H9 (cell line): ENCODE measurements around the gene USP43. TPM values are rescaled to one million over a fixed set of nuclear protein-coding genes. Genes with fewer than 3 reads are reported as not detected.

ENCODE experiments used
- DNase-seq: peaks from one replicate; pipeline ENCODE4 v3.0.0-alpha.2; 2017
- H2AFZ ChIP-seq: one replicate; pipeline ENCODE4 v1.6.1; 2013; ENCODE audit warnings: mild to moderate bottlenecking, low read length, control low read depth, moderate library complexity
- H2AK5ac ChIP-seq: 2 replicates; pipeline ENCODE4 v1.6.1; 2013; ENCODE audit warnings: low read length, control low read depth, mixed read lengths; ENCODE audit not compliant: insufficient read length
- H2BK120ac ChIP-seq: one replicate; pipeline ENCODE4 v1.6.1; 2013; ENCODE audit warnings: low read depth, mild to moderate bottlenecking, low read length, control low read depth, inconsistent platforms; ENCODE audit not compliant: poor library complexity, severe bottlenecking
- H2BK12ac ChIP-seq: 2 replicates; pipeline ENCODE4 v1.6.1; 2013; ENCODE audit warnings: low read length, control low read depth, mixed read lengths, low read depth; ENCODE audit not compliant: insufficient read length
- H2BK15ac ChIP-seq: 2 replicates; pipeline ENCODE4 v1.6.1; 2013; ENCODE audit warnings: low read depth, low read length, control low read depth
- H2BK20ac ChIP-seq: one replicate; pipeline ENCODE4 v1.6.1; 2013; ENCODE audit warnings: low read depth, mild to moderate bottlenecking, low read length, control low read depth, inconsistent platforms; ENCODE audit not compliant: poor library complexity, severe bottlenecking
- H2BK5ac ChIP-seq: 2 replicates; pipeline ENCODE4 v1.6.1; 2013; ENCODE audit warnings: low read length, control low read depth, mixed read lengths; ENCODE audit not compliant: insufficient read length
- H3K14ac ChIP-seq: 2 replicates; pipeline ENCODE4 v1.6.1; 2013; ENCODE audit warnings: low read length, control low read depth; ENCODE audit not compliant: insufficient read depth
- H3K18ac ChIP-seq: 2 replicates; pipeline ENCODE4 v1.6.1; 2013; ENCODE audit warnings: low read depth, mild to moderate bottlenecking, mixed read lengths, low read length, control low read depth; ENCODE audit not compliant: insufficient read length
- H3K23ac ChIP-seq: 2 replicates; pipeline ENCODE4 v1.6.1; 2013; ENCODE audit warnings: low read length, control low read depth, mixed read lengths, low read depth; ENCODE audit not compliant: insufficient read length
- H3K23me2 ChIP-seq: 2 replicates; pipeline ENCODE4 v1.6.1; 2013; ENCODE audit warnings: low read depth, mild to moderate bottlenecking, mixed read lengths, low read length, control low read depth; ENCODE audit not compliant: insufficient read length, poor library complexity, severe bottlenecking
- H3K27ac ChIP-seq: 2 replicates; pipeline ENCODE4 v1.5.1; 2013; ENCODE audit warnings: low read length, control low read depth, mixed read lengths, low read depth; ENCODE audit not compliant: insufficient read length
- H3K27me3 ChIP-seq: 2 replicates; pipeline ENCODE4 v1.6.1; 2013; ENCODE audit warnings: low read length, control low read depth, inconsistent platforms; ENCODE audit not compliant: insufficient read depth
- H3K4ac ChIP-seq: 2 replicates; pipeline ENCODE4 v1.6.1; 2013; ENCODE audit warnings: low read depth, mild to moderate bottlenecking, control low read depth, inconsistent platforms, low read length, moderate library complexity
- H3K4me1 ChIP-seq: 2 replicates; pipeline ENCODE4 v1.6.1; 2013; ENCODE audit warnings: low read length, control low read depth, inconsistent platforms; ENCODE audit not compliant: insufficient read depth
- H3K4me2 ChIP-seq: 2 replicates; pipeline ENCODE4 v1.6.1; 2013; ENCODE audit warnings: low read length, control low read depth, mixed read lengths; ENCODE audit not compliant: insufficient read length, insufficient read depth
- H3K56ac ChIP-seq: 2 replicates; pipeline ENCODE4 v1.6.1; 2013; ENCODE audit warnings: low read depth, mild to moderate bottlenecking, mixed read lengths, low read length, control low read depth; ENCODE audit not compliant: insufficient read length
- H3K79me1 ChIP-seq: 2 replicates; pipeline ENCODE4 v1.6.1; 2013; ENCODE audit warnings: low read depth, mild to moderate bottlenecking, moderate library complexity, low read length, control low read depth, inconsistent platforms; ENCODE audit not compliant: insufficient read depth, poor library complexity, severe bottlenecking
- H3K79me2 ChIP-seq: 2 replicates; pipeline ENCODE4 v1.6.1; 2013; ENCODE audit warnings: low read length, control low read depth, inconsistent platforms; ENCODE audit not compliant: insufficient read depth
- H3K9ac ChIP-seq: 2 replicates; pipeline ENCODE4 v1.6.1; 2013; ENCODE audit warnings: low read length, control low read depth, mixed read lengths; ENCODE audit not compliant: insufficient read length; ENCODE audit errors: extremely low read depth
- H3K9me3 ChIP-seq: one replicate; pipeline ENCODE4 v1.6.1; 2013; ENCODE audit warnings: low read depth, low read length, inconsistent platforms; ENCODE audit not compliant: control insufficient read depth
- H3T11ph ChIP-seq: one replicate; pipeline ENCODE4 v1.6.1; 2013; ENCODE audit warnings: mild to moderate bottlenecking, low read length, control low read depth, inconsistent platforms
- H4K20me1 ChIP-seq: one replicate; pipeline ENCODE4 v1.6.1; 2013; ENCODE audit not compliant: control insufficient read depth, insufficient read length, insufficient read depth
- H4K5ac ChIP-seq: 2 replicates; pipeline ENCODE4 v1.6.1; 2013; ENCODE audit warnings: low read depth, mild to moderate bottlenecking, mixed read lengths, low read length, control low read depth; ENCODE audit not compliant: insufficient read length
- H4K8ac ChIP-seq: replicated peaks from 2 replicates; pipeline ENCODE4 v1.6.1; 2013; ENCODE audit warnings: low read length, control low read depth, mixed read lengths, low read depth; ENCODE audit not compliant: insufficient read length
- H4K91ac ChIP-seq: 2 replicates; pipeline ENCODE4 v1.6.1; 2013; ENCODE audit warnings: low read depth, mild to moderate bottlenecking, moderate library complexity, mixed read lengths, low read length, control low read depth; ENCODE audit not compliant: insufficient read length
- H3K27ac Mint-ChIP-seq, 3 experiments: 2 replicates in 2 of 3; 3 replicates in 1 of 3; pipeline ENCODE4 v1.8.0; 2020 to 2021; ENCODE audit warnings: mixed read lengths in 3 of 3, mild to moderate bottlenecking in 1 of 3, moderate library complexity in 1 of 3
- H3K27me3 Mint-ChIP-seq: 2 replicates; pipeline ENCODE4 v1.8.0; 2021; ENCODE audit warnings: low read depth, mild to moderate bottlenecking, moderate library complexity, mixed read lengths
- H3K36me3 Mint-ChIP-seq, 3 experiments: 2 replicates in 2 of 3; 3 replicates in 1 of 3; pipeline ENCODE4 v1.8.0; 2020 to 2021; ENCODE audit warnings: low read depth in 3 of 3, mixed read lengths in 3 of 3; ENCODE audit not compliant: insufficient read depth in 1 of 3
- H3K4me1 Mint-ChIP-seq, 2 experiments: 2 replicates each; pipeline ENCODE4 v1.8.0; 2020; ENCODE audit warnings: mixed read lengths in 2 of 2
- H3K4me3 Mint-ChIP-seq, 2 experiments: 2 replicates in 1 of 2; 3 replicates in 1 of 2; pipeline ENCODE4 v1.8.0; 2020 to 2021; ENCODE audit warnings: mild to moderate bottlenecking in 2 of 2, mixed read lengths in 2 of 2, moderate library complexity in 1 of 2
- H3K9me3 Mint-ChIP-seq, 2 experiments: 2 replicates in 1 of 2; 3 replicates in 1 of 2; pipeline ENCODE4 v1.8.0; 2020; ENCODE audit warnings: mild to moderate bottlenecking in 2 of 2, mixed read lengths in 2 of 2, moderate library complexity in 1 of 2
- CTCF ChIP-seq: fragments of 200-600 bp; sonication (generic); conservative IDR thresholded peaks from 3 replicates; pipeline ENCODE4 v1.8.0; 2021; ENCODE audit warnings: antibody characterized with exemption, mild to moderate bottlenecking
- WGBS: extraction: QIAGEN DNeasy Blood & Tissue Kit; methylation state at CpG from one replicate; pipeline ENCODE4 v1.1.7; 2013; ENCODE audit warnings: missing lambda C conversion rate, low lambda C conversion rate, mixed read lengths; ENCODE audit not compliant: insufficient read length; ENCODE audit errors: extremely low coverage; 5-methylcytosine and 5-hydroxymethylcytosine counted together
- total RNA-seq: library from RNA; stranded (reverse); gene quantifications from 2 replicates; pipeline ENCODE4 v1.2.1, GENCODE V29; 2021

The USP43 gene
- total RNA-seq, 1 experiment from 2014 or later, result 5.2 TPM

- H3K4me2 ChIP-seq, result no peak overlapping the region
These were observed 58.4 kb downstream of the USP43 start for GRCh38 chr17:9703781-9704082.

More at GRCh38 chr17:9703781-9704082, 58.4 kb downstream of the USP43 start:
- no peak overlapping the region for H2BK120ac ChIP-seq
- H3K9ac ChIP-seq, result no peak overlapping the region
- no peak overlapping the region for H2AFZ ChIP-seq
- H3K4me1 Mint-ChIP-seq, result no peaks in the 10 kb centered on the region
- H3K27ac Mint-ChIP-seq, result peak overlapping the region; percentile 50 to 81 (median 66); a peak in 1 of 7 replicates
- no peak overlapping the region for H3K18ac ChIP-seq
- no peaks in the 10 kb centered on the region for H3K4me1 ChIP-seq
- peaks cover 4 to 14% (median 13%) of the 10 kb centered on the region in 3 experiments; a peak in 6 of 7 replicates for H3K36me3 Mint-ChIP-seq
- no peak overlapping the region for H3K27ac ChIP-seq
- no peak overlapping the region for H3T11ph ChIP-seq
- H4K20me1 ChIP-seq, result no peaks in the 10 kb centered on the region
- H3K79me2 ChIP-seq, result no peaks in the 10 kb centered on the region
- H3K23me2 ChIP-seq, result no peaks in the 10 kb centered on the region
- H2AK5ac ChIP-seq, result no peak overlapping the region
- no peak overlapping the region for H4K91ac ChIP-seq
- H3K27me3 ChIP-seq, result no peaks in the 10 kb centered on the region
- H3K27me3 Mint-ChIP-seq, result no peaks in the 10 kb centered on the region
- no peaks in the 10 kb centered on the region for H3K79me1 ChIP-seq
- H4K5ac ChIP-seq, result no peak overlapping the region
- H3K9me3 ChIP-seq, result no peaks in the 10 kb centered on the region
- TF ChIP-seq CTCF, result no peak
- no peak overlapping the region for H3K4me3 Mint-ChIP-seq
- no peak overlapping the region for H3K4ac ChIP-seq
- no peak overlapping the region for H2BK12ac ChIP-seq
- H2BK15ac ChIP-seq, result no peak overlapping the region
- H2BK5ac ChIP-seq, result no peak overlapping the region
- no CpG with 5 or more reads among the region's 3 CpGs for WGBS
- no peak overlapping the region for H3K23ac ChIP-seq
- H3K56ac ChIP-seq, result no peak overlapping the region
- H2BK20ac ChIP-seq, result no peak overlapping the region
- no peaks in the 10 kb centered on the region; a peak in 1 of 5 replicates for H3K9me3 Mint-ChIP-seq
- H3K14ac ChIP-seq, result no peak overlapping the region
- no peak for DNase-seq
- no peak overlapping the region for H4K8ac ChIP-seq
